DMS53 treated with DMSO at 0.1 percent for 48 hours (cell line): Measurements from ENCODE around the gene SKI.

ENCODE experiments used
- DNase-seq: peaks from one replicate; lab custom pipeline; 2025; ENCODE audit not compliant: unreplicated experiment; lab: John Stamatoyannopoulos, UW

SKI gene

GRCh38 chr1:2228157-2228594 lies at the start of gene SKI:
Gene SKI (plus strand): TSS chr1:2228319. CDS start chr1:2228767, 448 bp downstream.
- no peak for DNase-seq

- DNase-seq: no peak
These were observed 49.2 kb upstream of the SKI start for GRCh38 chr1:2178875-2179274.

- no peak for DNase-seq
These were observed 48.7 kb upstream of the SKI start for GRCh38 chr1:2179283-2180013.

GRCh38 chr1:2180297-2181245 lies 47.5 kb upstream of the SKI start:
- DNase-seq: no peak

- DNase-seq: no peak
These were observed 46.8 kb upstream of the SKI start for GRCh38 chr1:2181271-2181670.

GRCh38 chr1:2181752-2182151 lies 46.4 kb upstream of the SKI start:
- no peak for DNase-seq

GRCh38 chr1:2182376-2182775 lies 45.7 kb upstream of the SKI start:
- DNase-seq: no peak

GRCh38 chr1:2183937-2184334 lies 44.2 kb upstream of the SKI start:
- no peak for DNase-seq

- no peak for DNase-seq
These were observed 43.6 kb upstream of the SKI start for GRCh38 chr1:2184531-2184930.

GRCh38 chr1:2184934-2185333 lies 43.2 kb upstream of the SKI start:
- no peak for DNase-seq

GRCh38 chr1:2185880-2186855 lies 42.0 kb upstream of the SKI start:
- DNase-seq: no peak

- DNase-seq: no peak
These were observed 41.2 kb upstream of the SKI start for GRCh38 chr1:2186901-2187300.

- no peak for DNase-seq
These were observed 40.5 kb upstream of the SKI start for GRCh38 chr1:2187619-2188018.

- DNase-seq: no peak
These were observed 39.8 kb upstream of the SKI start for GRCh38 chr1:2188336-2188735.

- peak; percentile 93 for DNase-seq
These were observed 38.4 kb upstream of the SKI start for GRCh38 chr1:2189459-2190425.

GRCh38 chr1:2190491-2190976 lies 37.6 kb upstream of the SKI start:
- no peak for DNase-seq

GRCh38 chr1:2192031-2192995 lies 35.8 kb upstream of the SKI start:
- DNase-seq: no peak

GRCh38 chr1:2193514-2194281 lies 34.4 kb upstream of the SKI start:
- DNase-seq: no peak
